Stimulated activated naive CD4-positive, alpha-beta T cell (primary cell): ENCODE measurements around the gene PIGM.
A peak's percentile ranks its signal among the peaks of the same experiment; 100 is the strongest.
"Not testable (repeated sequence)": the region's sequence is repeated elsewhere in the genome, so short reads cannot be mapped to it uniquely, and the experiment has no call there.

Experiments
- DNase-seq, 6 experiments: peaks; one replicate each; lab custom pipeline; 2025; lab: John Stamatoyannopoulos, UW

Gene PIGM

GRCh38 chr1:160061369-160062229, 29.8 kb upstream of the PIGM start:
- DNase-seq = no peak

DNA sequence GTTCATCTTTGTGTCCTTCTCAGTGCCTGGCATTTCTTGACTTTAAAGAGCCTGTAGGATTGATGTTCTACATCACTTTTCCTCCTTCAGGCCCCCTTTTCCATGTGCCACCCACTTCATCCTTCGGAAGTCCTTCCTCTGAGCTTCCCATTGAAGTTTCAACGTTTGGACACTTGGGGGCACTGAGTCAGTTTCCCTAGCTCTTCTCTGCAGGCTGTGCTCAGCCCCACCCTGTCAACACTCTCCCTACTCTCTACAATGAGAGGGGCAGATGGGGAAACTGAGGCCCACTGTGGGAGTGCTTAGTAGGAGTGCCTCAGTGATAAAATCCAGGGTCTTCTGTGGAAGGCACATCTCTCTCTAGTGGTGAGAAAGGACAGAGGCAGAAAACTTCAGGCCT, 26.3 kb upstream of the PIGM start:
- DNase-seq = no peak

GRCh38 chr1:160056648-160057169, 24.9 kb upstream of the PIGM start:
- no peak for DNase-seq

DNA sequence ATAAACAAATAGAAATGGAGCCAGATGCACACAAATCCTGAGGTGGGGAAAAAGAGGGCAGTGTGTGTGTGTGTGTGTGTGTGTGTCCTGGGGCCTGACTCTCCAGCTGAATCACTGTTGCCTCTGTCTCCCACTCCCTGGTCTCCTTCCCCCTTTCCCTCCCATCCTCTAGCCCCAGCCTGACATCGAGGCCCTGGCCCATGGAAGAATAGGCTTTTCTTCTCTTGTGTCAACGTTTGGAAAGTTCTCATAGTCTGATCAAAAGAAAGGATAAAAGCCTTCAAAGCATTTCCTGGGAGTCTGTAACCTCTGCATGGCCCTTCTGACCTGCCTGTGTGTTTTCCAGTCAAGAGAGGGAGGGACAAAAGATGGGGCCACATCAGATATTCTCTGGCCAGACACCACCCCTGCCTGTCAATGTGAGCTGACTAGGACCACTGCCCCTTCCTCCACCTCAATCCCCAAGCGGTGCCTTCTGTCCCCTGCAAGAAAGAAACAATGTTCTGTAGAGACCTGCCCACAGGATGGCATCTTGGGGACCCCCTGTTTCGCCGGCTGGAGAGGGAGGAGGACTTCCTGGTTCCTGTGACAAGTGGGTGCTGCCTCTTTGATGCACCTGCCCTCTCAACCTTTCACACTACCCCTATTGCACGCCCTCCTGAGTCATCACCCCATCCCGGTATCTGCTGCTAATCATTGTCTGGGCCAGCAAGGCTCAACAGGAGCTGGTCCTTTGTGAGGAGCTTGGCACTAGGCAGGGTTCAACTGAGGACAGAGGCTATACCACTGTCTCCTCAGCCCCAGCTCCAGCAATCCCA, 22.0 kb upstream of the PIGM start:
- DNase-seq = no peak

DNA sequence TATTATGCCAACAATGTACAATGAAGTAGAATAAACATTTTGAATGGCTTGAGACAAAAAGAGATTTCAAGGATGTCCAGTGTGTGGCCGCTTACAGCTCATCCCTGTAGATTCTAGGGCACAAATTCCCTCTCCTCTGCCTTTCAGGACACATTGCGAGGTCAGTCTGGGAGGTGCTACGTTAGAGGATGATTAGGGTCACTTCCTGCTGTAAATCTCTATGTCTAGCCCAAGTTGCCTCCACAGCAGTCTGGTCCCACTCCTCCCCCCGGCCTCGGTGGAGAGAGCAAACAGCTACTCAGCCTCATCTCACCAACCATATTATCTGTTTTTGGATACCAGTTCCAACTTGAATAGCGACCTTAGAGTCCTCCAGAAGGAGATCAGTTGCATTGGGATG, 21.1 kb upstream of the PIGM start:
- DNase-seq = no peak

- DNase-seq = no peak
Observed at GRCh38 chr1:160050619-160051018, 18.8 kb upstream of the PIGM start.

DNA sequence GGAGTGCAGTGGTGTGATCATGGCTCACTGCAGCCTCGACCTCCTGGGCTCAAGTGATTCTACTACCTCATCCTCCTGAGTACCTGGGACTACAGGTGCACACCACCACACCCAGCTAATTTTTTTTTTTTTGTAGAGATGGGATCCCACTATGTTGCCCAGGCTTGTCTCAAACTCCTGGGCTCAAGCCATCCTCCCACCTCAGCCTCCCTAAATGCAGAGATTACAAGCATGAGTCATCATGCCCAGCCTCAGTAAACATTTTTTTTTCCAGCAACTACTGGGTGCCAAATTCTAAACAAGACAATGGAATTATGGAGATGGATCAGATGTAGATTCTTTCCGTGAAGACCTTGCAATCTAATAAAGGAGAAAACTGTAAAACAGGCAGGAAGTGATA, 18.4 kb upstream of the PIGM start:
- DNase-seq = not testable (repeated sequence)

GRCh38 chr1:160049101-160049500, 17.3 kb upstream of the PIGM start:
- DNase-seq = no peak

DNA sequence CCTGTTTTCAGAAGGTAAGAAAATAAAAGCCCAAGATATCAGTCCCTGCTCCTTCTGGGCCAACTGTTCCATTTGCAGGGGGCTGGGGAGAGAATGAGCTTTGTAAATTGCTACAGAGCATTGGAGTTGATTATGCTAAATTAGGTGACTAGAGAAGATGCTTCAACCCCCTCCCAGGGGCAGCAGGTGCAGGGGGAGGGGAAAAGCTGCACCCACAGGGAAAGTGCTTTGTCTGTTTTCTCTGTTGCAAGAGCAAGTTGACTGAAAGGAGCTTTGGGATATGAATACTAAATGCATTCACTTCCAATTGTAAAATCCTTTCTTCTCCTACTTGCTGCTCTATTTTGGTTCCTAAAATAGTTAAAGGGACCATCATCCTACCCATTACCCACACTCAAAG, 16.5 kb upstream of the PIGM start:
- no peak for DNase-seq

- DNase-seq = no peak
Observed at GRCh38 chr1:160047111-160047991, 15.6 kb upstream of the PIGM start.

DNA sequence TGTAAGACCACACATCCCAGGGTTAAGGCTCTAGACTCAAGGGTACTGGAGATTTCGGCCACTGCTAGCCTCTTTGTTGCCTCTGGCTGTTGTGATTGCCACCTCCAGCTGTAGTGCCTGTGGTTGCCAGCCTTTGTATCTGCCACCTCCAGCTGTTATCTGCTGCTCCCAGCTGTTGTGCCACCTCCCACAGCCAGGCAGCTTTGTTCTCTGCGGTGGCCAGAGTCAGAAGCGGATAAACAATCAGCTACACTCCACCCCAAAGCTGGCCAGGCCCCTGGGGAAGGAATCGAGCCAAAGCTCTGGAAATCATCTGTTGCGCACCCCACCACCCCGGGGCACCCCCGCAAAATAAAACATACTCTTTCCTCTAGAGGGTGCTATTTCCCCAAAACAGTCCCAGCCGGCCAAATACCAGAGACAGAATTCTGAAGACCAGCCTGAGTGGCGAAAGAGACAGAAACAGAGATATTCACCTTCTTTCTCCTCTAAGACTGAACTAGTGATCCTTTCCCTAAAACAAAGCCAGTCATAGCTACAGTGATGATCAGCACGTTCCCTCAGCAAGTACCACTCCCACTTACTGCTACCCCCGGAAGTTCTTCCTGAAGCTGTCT, 14.8 kb upstream of the PIGM start:
- DNase-seq = peak; percentile 2 to 68 (median 12)

GRCh38 chr1:160045653-160046052, 13.9 kb upstream of the PIGM start:
- DNase-seq = no peak

GRCh38 chr1:160043543-160043942, 11.8 kb upstream of the PIGM start:
- DNase-seq = no peak

GRCh38 chr1:160040476-160040875, 8.7 kb upstream of the PIGM start:
- no peak for DNase-seq

DNA sequence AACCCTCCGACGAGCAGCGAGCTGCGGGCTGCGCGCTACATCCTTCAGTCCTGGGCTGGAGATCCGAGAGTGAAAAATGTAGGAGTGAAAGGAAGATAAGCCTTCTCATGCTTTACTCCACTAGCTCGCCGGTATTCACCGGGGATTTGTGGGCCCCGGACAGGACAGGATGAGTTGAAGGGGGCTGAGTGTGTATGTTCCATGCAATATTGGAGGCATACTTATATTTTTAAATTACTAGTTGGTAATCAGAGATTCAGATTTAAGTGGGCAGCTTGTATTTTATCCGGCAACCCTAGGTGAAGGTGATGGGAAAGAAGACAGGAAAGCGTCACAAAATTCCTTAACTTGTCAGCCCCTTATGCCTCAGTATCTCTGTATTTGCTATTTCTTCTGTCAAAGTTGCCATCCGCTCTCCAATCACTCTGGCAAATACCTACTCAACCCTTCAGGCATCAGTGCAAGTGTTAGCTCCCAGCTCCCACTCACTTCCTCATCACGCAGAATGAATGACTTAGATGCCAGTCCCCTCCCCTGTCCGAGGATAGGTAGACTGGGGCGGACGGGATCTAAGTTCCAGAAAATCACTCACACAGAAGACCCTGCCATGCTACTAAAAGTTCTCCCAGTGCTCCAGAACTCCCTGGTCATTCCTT, 503 bp upstream of the PIGM start:
- no peak for DNase-seq

GRCh38 chr1:160030657-160031364, 979 bp downstream of the PIGM start:
- peak in 1 of 6 experiments; percentile 44 for DNase-seq

DNA sequence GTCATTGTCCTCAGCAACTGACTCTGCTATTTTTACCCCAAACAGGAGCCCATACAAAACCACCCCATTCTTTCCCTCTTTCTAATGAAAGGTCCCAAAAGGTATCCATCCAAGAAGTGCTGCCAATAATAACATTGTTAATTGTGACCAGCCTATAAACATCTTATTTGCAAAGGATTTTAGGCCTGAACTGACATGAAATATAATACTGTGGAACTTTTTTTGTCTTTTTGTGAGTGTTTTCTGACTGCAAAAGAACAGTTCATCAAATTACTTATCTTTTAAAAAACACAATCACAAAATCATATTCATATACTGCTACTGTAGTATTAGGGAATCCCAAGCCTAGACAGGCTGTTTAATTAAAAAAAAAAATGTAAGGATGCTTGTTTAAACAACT, 3.4 kb downstream of the PIGM start:
- no peak for DNase-seq

DNA sequence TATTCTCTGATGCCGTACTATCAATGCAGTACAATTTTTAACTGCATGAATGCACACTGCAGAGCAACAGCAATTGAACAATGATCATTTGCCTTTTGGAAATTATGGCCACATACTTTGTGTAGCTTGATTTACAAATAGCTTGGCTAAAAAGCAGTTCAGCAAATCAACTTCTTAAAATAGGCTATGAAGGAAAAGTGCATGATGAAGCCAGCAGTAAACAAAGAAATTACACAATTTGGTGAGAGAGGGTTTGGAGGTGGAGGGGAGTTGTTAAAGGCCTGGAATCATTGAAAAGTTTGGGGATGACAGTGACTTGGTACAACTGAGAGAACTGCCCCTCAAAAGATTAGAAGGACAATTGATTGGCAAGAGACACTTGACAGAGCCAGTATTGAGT, 6.5 kb downstream of the PIGM start:
- no peak for DNase-seq

GRCh38 chr1:160024195-160024905, 7.4 kb downstream of the PIGM start:
- DNase-seq = no peak
